Ovary (tissue), 9 donors: ENCODE results near the gene OSBPL5. TPM values are rescaled to one million over a fixed set of nuclear protein-coding genes. Genes with fewer than 3 reads are reported as not detected.
A peak's percentile ranks its signal among the peaks of the same experiment; 100 is the strongest.

ENCODE experiments used
- DNase-seq, 5 donors: peaks; one replicate each; pipeline ENCODE4 v3.0.0-alpha.2; 2019 to 2020
- H3K27ac ChIP-seq, 2 donors: fragments of 200-600 bp; one replicate each; pipeline versions ENCODE4 v1.5.1 to v1.8.0; 2019 to 2022
- H3K27me3 ChIP-seq: fragments of 200-600 bp; one replicate; pipeline ENCODE4 v1.8.0; 2022
- H3K36me3 ChIP-seq: fragments of 200-600 bp; sonication (generic); one replicate; pipeline ENCODE4 v1.5.1; 2019
- H3K4me1 ChIP-seq: one replicate; pipeline ENCODE4 v1.8.1; 2013; ENCODE audit warnings: mild to moderate bottlenecking, moderate library complexity; ENCODE audit not compliant: insufficient read depth
- H3K4me3 ChIP-seq: fragments of 200-600 bp; sonication (generic); one replicate; pipeline ENCODE4 v1.5.1; 2017
- H3K9me3 ChIP-seq, 2 donors: fragments of 200-600 bp in 1 of 2; sonication (generic) in 1 of 2; one replicate each; pipeline versions ENCODE4 v1.5.1 to v1.8.1; 2013 to 2019; ENCODE audit warnings: mild to moderate bottlenecking in 1 of 2, moderate library complexity in 1 of 2
- EP300 ChIP-seq: sonication (generic); formaldehyde crosslinking; IDR thresholded peaks from one replicate; pipeline ENCODE4 v1.6.1; 2017; ENCODE audit warnings: antibody characterized with exemption
- POLR2A ChIP-seq: fragments of 450-650 bp; IDR thresholded peaks from one replicate; pipeline ENCODE4 v1.6.1; 2017; ENCODE audit warnings: antibody characterized with exemption, mild to moderate bottlenecking, moderate library complexity
- WGBS, 3 donors: extraction: QIAGEN DNeasy Blood & Tissue Kit in 1 of 3; methylation state at CpG; one replicate each; pipeline versions ENCODE4 v1.1.5 to v1.1.7; 2013 to 2017; 5-methylcytosine and 5-hydroxymethylcytosine counted together
- intact Hi-C, 4 donors: fragments of 100-400 bp; cut with DNase I; formaldehyde crosslinking; loops; one replicate each; pipeline versions ENCODE4 v1.11.0 to v1.15.1; 2022 to 2023
- polyA plus RNA-seq, 2 donors: library from polyadenylated mRNA; stranded (reverse); fragments of 200-250 nt in 1 of 2; fragments of 350-450 nt in 1 of 2; fragmentation: Illumina TruSeq in 1 of 2; extraction: RNeasy Lipid Tissue Mini Kit (QIAGEN cat#74804) in 1 of 2; gene quantifications; one replicate each; pipeline ENCODE4 v1.2.3, GENCODE V29; 2013 to 2014
- total RNA-seq, 7 donors: library from RNA; depleted of rRNA in 2 of 7; stranded (reverse); fragments of >200 nt in 2 of 7; fragmentation: NEBNext Ultra II Directional in 3 of 7; extraction: Animal tissue kit (Norgen Biotek cat#: 25700) in 3 of 7; gene quantifications; one replicate each; pipeline versions ENCODE4 v1.1.0 to v1.2.4, GENCODE V29; 2016 to 2023
- TF ChIP-seq, protein P1 (sequence below), 3 donors: fragments of 450-650 bp in 2 of 3; fragments of 200-600 bp in 1 of 3; IDR thresholded peaks; one replicate each; pipeline versions ENCODE4 v1.5.1 to v1.8.0; 2016 to 2022; ENCODE audit warnings: antibody characterized with exemption in 3 of 3, mild to moderate bottlenecking in 1 of 3
- donor health status: DM: no; HTN: no; CAD: no; lungs with moderate emphysema.
- donor health status: DM: no; HTN: no; CAD: no.
- donor health status: Bipolar disorder and iron deficiency.
- donor health status: DM: yes; HTN: yes; CAD: no.
- donor health status: DM: no; HTN: no; CAD: no.
- donor health status: DM: yes; HTN: yes; CAD: no.

OSBPL5 gene
- total and polyA plus RNA-seq, 9 donors = 3.0 to 41.0 (median 23.3) TPM

DNA sequence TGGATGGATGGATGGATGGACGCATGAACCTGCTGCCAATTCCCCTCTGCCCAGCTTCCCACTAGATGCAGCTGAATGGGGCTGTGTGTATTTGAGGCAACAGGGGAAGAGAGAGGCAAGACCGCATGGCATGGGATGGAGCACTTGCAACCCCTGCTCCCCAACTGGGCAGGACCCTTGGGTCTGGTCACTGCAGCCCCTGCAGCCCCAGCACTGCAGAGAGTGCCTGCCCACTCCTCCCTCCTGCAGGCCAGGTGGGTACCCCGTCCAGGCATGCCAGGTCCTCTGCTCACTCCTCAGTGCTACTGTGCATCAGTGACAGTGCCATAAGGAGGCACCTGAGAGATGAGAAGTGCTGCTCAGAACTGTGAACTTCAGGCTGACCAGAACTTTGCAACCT is 40.3 kb downstream of the OSBPL5 start:
- TF ChIP-seq, protein P1, sequence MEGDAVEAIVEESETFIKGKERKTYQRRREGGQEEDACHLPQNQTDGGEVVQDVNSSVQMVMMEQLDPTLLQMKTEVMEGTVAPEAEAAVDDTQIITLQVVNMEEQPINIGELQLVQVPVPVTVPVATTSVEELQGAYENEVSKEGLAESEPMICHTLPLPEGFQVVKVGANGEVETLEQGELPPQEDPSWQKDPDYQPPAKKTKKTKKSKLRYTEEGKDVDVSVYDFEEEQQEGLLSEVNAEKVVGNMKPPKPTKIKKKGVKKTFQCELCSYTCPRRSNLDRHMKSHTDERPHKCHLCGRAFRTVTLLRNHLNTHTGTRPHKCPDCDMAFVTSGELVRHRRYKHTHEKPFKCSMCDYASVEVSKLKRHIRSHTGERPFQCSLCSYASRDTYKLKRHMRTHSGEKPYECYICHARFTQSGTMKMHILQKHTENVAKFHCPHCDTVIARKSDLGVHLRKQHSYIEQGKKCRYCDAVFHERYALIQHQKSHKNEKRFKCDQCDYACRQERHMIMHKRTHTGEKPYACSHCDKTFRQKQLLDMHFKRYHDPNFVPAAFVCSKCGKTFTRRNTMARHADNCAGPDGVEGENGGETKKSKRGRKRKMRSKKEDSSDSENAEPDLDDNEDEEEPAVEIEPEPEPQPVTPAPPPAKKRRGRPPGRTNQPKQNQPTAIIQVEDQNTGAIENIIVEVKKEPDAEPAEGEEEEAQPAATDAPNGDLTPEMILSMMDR (IDR thresholded peaks at IDR 0.05) = no peak
- TF ChIP-seq POLR2A = no peak
- no peak for TF ChIP-seq EP300
- intact Hi-C loops = loop anchor here in 1 of 4 donors (2.0 kb wide), 1 partner anchor 22 kb away; no protein-coding TSS in a partner anchor
- no peak overlapping the region for H3K27ac ChIP-seq
- 81 to 98% (median 85%) methylated on average over 3 of the region's 3 CpGs for WGBS, 3 donors
- H3K36me3 ChIP-seq = no peaks in the 10 kb centered on the region
- H3K4me3 ChIP-seq = no peak overlapping the region
- peak in 1 of 5 donors; percentile 19 for DNase-seq
- no peaks in the 10 kb centered on the region for H3K9me3 ChIP-seq
- H3K27me3 ChIP-seq = no peaks in the 10 kb centered on the region
- H3K4me1 ChIP-seq = peaks cover 6% of the 10 kb centered on the region

DNA sequence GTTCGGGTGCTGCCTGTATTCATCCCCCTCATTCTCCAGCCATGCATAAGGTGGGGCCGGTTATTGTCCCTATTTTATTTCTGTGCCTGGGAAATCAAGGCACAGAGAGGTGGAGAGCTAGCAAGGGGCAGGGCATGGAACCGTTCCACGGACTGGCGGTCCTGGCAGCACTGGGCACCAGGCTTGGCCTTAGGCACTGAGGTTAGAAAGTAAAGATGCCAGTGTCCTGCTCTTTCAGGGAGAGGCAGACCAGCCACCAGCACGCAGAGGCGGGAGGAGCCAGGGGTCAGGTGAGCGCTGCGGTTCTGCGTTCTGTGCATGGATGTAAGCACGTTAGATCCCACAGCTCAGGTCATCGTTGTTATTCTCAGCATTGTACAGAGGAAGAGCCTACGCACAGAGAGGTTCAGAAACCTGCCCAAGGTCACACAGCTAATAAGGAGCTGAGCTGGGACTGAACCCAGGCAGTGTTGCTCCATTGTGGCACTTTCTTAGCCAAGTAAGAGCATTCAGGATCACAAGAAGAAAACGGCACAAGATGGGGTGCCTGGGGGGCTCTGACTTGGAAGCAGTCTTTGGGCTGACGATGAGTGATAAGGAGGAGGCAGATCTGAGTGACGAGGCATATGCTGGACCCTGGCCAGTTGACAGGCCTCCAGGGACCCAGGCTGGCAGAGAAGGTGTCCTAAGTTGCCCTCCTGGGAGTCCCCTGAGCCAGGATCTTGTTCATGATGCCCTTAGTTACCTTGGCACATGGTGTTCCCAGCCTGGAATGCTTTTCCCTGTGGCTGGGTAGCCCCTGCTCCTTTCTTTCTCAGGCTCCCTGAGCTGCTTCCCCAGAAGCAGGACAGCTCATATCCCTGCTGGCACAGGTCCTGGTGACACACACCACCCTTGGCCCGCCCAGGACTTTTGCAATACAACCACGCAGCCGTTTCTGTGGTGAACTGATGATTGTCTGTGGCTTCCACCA is 41.1 kb downstream of the OSBPL5 start:
- Histone ChIP-seq H3K27me3 (no peaks in the 10 kb centered on the region), H3K9me3 (no peaks in the 10 kb centered on the region), H3K4me1 (peaks cover 6% of the 10 kb centered on the region), H3K4me3 (no peak overlapping the region), H3K27ac (no peak overlapping the region), H3K36me3 (no peaks in the 10 kb centered on the region)
- 70 to 74% (median 70%) methylated on average over 19 of the region's 19 CpGs for WGBS, 3 donors
- intact Hi-C loops = loop anchor here in 1 of 4 donors (2.0 kb wide), 1 partner anchor 23 kb away; no protein-coding TSS in a partner anchor
- DNase-seq = peak; percentile 69 to 88 (median 79)
- TF ChIP-seq EP300 = peak; percentile 33
- TF ChIP-seq POLR2A = no peak

DNA sequence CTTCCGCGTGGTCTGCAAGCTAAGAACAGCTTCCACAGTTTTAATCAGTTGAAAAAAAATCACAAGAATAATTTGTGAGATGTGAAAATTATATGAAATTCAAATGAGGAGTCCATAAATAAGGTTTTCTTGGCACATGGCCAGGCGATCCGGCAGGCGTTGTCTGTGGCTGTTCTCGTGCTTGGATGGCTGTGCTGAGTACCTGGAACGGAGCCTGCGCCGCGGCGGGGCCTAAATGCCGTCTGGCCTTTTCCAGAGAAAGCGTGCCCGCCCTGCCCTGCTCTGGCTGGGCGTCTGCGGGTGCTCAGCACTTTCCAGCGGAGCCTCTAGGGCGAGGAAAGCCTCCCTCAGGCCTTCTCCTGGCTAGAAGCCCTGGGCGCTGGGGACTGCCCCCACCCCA is 41.8 kb downstream of the OSBPL5 start:
- intact Hi-C loops = no loop called here
- 43 to 52% (median 48%) methylated on average over 19 of the region's 19 CpGs for WGBS, 3 donors
- no peaks in the 10 kb centered on the region for H3K9me3 ChIP-seq
- H3K4me1 ChIP-seq = peaks cover 7% of the 10 kb centered on the region
- no peaks in the 10 kb centered on the region for H3K36me3 ChIP-seq
- DNase-seq = peak; percentile 70 to 85 (median 73)
- H3K4me3 ChIP-seq = no peak overlapping the region
- TF ChIP-seq EP300 (no peak), POLR2A (no peak)
- TF ChIP-seq, protein P1 (IDR thresholded peaks at IDR 0.05) = no peak
- H3K27ac ChIP-seq = no peak overlapping the region
- H3K27me3 ChIP-seq = no peaks in the 10 kb centered on the region

DNA sequence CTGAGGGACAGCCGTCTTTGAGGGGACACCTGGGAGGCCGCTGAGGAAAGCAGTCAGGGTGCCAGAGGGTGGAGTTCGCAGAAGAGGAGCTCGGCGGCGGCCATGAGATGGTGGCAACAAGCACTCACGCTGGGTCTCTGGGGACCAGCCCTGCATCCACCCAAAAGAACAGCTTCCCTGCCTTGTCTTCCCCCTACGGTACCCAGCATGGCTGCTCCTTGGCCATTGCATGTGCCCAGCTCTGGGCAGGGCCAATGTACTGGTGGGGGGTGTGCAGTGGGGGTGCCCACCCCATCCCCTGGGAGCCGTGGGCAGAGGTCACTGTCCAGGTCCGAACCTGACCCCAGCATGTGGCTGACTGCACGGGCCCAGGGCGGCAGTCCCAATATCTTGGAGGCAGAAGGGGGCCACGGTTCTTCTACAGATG is 42.3 kb downstream of the OSBPL5 start:
- Histone ChIP-seq H3K36me3 (no peaks in the 10 kb centered on the region), H3K4me1 (peaks cover 9% of the 10 kb centered on the region), H3K4me3 (no peak overlapping the region), H3K9me3 (no peaks in the 10 kb centered on the region), H3K27me3 (no peaks in the 10 kb centered on the region), H3K27ac (no peak overlapping the region)
- intact Hi-C loops = no loop called here
- WGBS, 3 donors = 85 to 91% (median 88%) methylated on average over 12 to 13 of the region's 13 CpGs
- DNase-seq = peak in 3 of 5 donors; percentile 20 to 38 (median 24)
- TF ChIP-seq EP300 (no peak), POLR2A (no peak)
- TF ChIP-seq, protein P1 (IDR thresholded peaks at IDR 0.05) = no peak
